H1 (cell line): ENCODE data around the gene RER1. TPM values are rescaled to one million over a fixed set of nuclear protein-coding genes. Genes with fewer than 3 reads are reported as not detected.

ENCODE experiments used
- CTCF ChIA-PET: fragments of 300-600 bp; sonication (Branson Sonifier 250); formaldehyde crosslinking; loops from one replicate; lab custom pipeline; 2021; ENCODE audit not compliant: partially characterized antibody; lab: Charles Lee
- POLR2A ChIA-PET: fragments of 300-600 bp; sonication (Branson Sonifier 250); formaldehyde crosslinking; loops from one replicate; lab custom pipeline; 2021; ENCODE audit warnings: inconsistent platforms; ENCODE audit not compliant: partially characterized antibody; lab: Charles Lee
- DNase-seq, 2 experiments: peaks; one replicate each; pipeline versions ENCODE4 v3.0.0 to v3.0.0-alpha.2; 2010 to 2022; ENCODE audit warnings: low spot score in 2 of 2, low read depth in 1 of 2, mixed read lengths in 1 of 2
- FAIRE-seq: peaks from 2 replicates; lab custom pipeline; 2011; peaks lifted over from hg19 to GRCh38; lab: Jason Lieb, UNC
- H2AFZ ChIP-seq: 2 replicates; pipeline ENCODE4 v1.8.1; 2012; ENCODE audit warnings: low read length, inconsistent platforms
- H2AK5ac ChIP-seq: 2 replicates; pipeline ENCODE4 v1.6.1; 2013; ENCODE audit warnings: low read depth, low read length
- H2BK120ac ChIP-seq: replicated peaks from 2 replicates; pipeline ENCODE3; 2013; ENCODE audit warnings: low read depth, low read length, inconsistent platforms
- H2BK12ac ChIP-seq: 2 replicates; pipeline ENCODE4 v1.6.1; 2013; ENCODE audit warnings: low read depth, low read length
- H2BK15ac ChIP-seq: 2 replicates; pipeline ENCODE4 v1.6.1; 2013; ENCODE audit warnings: low read length
- H2BK20ac ChIP-seq: 2 replicates; pipeline ENCODE4 v1.6.1; 2013; ENCODE audit warnings: low read length
- H2BK5ac ChIP-seq: 2 replicates; pipeline ENCODE4 v1.6.1; 2013; ENCODE audit warnings: low read depth, low read length
- H3K14ac ChIP-seq: 2 replicates; pipeline ENCODE4 v1.6.1; 2013; ENCODE audit warnings: inconsistent platforms; ENCODE audit not compliant: insufficient read length
- H3K18ac ChIP-seq: 2 replicates; pipeline ENCODE4 v1.6.1; 2013; ENCODE audit warnings: low read length; ENCODE audit errors: extremely low read depth
- H3K23ac ChIP-seq: 2 replicates; pipeline ENCODE4 v1.6.1; 2013; ENCODE audit warnings: inconsistent platforms; ENCODE audit not compliant: insufficient read length
- H3K23me2 ChIP-seq: 2 replicates; pipeline ENCODE4 v1.6.1; 2013; ENCODE audit warnings: low read depth, low read length
- H3K27ac ChIP-seq: 2 replicates; pipeline ENCODE4 v1.6.1; 2011; ENCODE audit warnings: low read depth, low read length, inconsistent platforms
- H3K27me3 ChIP-seq, 4 experiments: replicated peaks in 1 of 4; 1 replicate in 1 of 4; 2 replicates in 3 of 4; pipeline versions ENCODE4 v1.6.1 to v1.8.1; 2011 to 2013; ENCODE audit warnings: low read length in 3 of 4, mild to moderate bottlenecking in 3 of 4, inconsistent platforms in 2 of 4, mixed read lengths in 2 of 4, moderate library complexity in 1 of 4; ENCODE audit not compliant: control insufficient read depth in 3 of 4, insufficient read depth in 3 of 4; ENCODE audit errors: extremely low read depth in 1 of 4
- H3K36me3 ChIP-seq, 4 experiments: 2 replicates each; pipeline versions ENCODE4 v1.6.1 to v1.8.1; 2011 to 2013; ENCODE audit warnings: mild to moderate bottlenecking in 4 of 4, low read length in 3 of 4, moderate library complexity in 2 of 4, control low read depth in 1 of 4, inconsistent platforms in 1 of 4; ENCODE audit not compliant: insufficient read depth in 4 of 4, control insufficient read depth in 2 of 4
- H3K4ac ChIP-seq: replicated peaks from 2 replicates; pipeline ENCODE3; 2013; ENCODE audit warnings: low read length, low read depth, mixed read lengths, inconsistent platforms; ENCODE audit not compliant: insufficient read length
- H3K4me1 ChIP-seq, 4 experiments: replicated peaks in 1 of 4; 1 replicate in 1 of 4; 2 replicates in 3 of 4; pipeline versions ENCODE4 v1.6.1 to v1.8.1; 2011 to 2013; ENCODE audit warnings: low read length in 3 of 4, inconsistent platforms in 2 of 4, mixed read lengths in 1 of 4; ENCODE audit not compliant: insufficient read depth in 4 of 4, control insufficient read depth in 3 of 4
- H3K4me2 ChIP-seq, 2 experiments: 2 replicates each; pipeline versions ENCODE4 v1.6.1 to v1.8.1; 2011 to 2013; ENCODE audit warnings: low read depth in 2 of 2, low read length in 2 of 2, control low read depth in 1 of 2, inconsistent platforms in 1 of 2, mild to moderate bottlenecking in 1 of 2; ENCODE audit not compliant: insufficient read depth in 1 of 2
- H3K4me3 ChIP-seq, 4 experiments: fragments of 200-600, 300-600 bp in 1 of 4; sonication (generic), shearing (Covaris generic), sonication (Bioruptor Twin) in 1 of 4; 2 replicates each; pipeline versions ENCODE4 v1.5.1 to v1.8.1; 2011 to 2016; ENCODE audit warnings: low read length in 4 of 4, low read depth in 3 of 4, control low read depth in 2 of 4, inconsistent platforms in 2 of 4, mild to moderate bottlenecking in 2 of 4, mixed read lengths in 1 of 4, moderate library complexity in 1 of 4; ENCODE audit not compliant: insufficient read depth in 2 of 4; ENCODE audit errors: extremely low read depth in 1 of 4
- H3K56ac ChIP-seq: replicated peaks from 2 replicates; pipeline ENCODE3; 2013; ENCODE audit warnings: low read depth, mild to moderate bottlenecking, mixed read lengths, low read length, inconsistent platforms; ENCODE audit not compliant: insufficient read length
- H3K79me1 ChIP-seq: 2 replicates; pipeline ENCODE4 v1.6.1; 2013; ENCODE audit warnings: low read depth, low read length, control low read depth
- H3K79me2 ChIP-seq, 2 experiments: 2 replicates each; pipeline versions ENCODE4 v1.6.1 to v1.8.1; 2012 to 2013; ENCODE audit warnings: low read length in 2 of 2, mild to moderate bottlenecking in 2 of 2, inconsistent platforms in 1 of 2; ENCODE audit not compliant: insufficient read depth in 2 of 2, control insufficient read depth in 1 of 2
- H3K9ac ChIP-seq, 4 experiments: replicated peaks in 1 of 4; 1 replicate in 1 of 4; 2 replicates in 3 of 4; pipeline versions ENCODE4 v1.6.1 to v1.8.1; 2011 to 2013; ENCODE audit warnings: low read depth in 3 of 4, low read length in 3 of 4, control low read depth in 2 of 4, mild to moderate bottlenecking in 2 of 4, moderate library complexity in 2 of 4, inconsistent platforms in 1 of 4; ENCODE audit errors: extremely low read depth in 1 of 4
- H3K9me3 ChIP-seq, 2 experiments: 2 replicates each; pipeline versions ENCODE4 v1.6.1 to v1.8.1; 2012 to 2013; ENCODE audit warnings: mild to moderate bottlenecking in 2 of 2, moderate library complexity in 2 of 2, control low read depth in 1 of 2, inconsistent platforms in 1 of 2, low read depth in 1 of 2, low read length in 1 of 2, mixed read lengths in 1 of 2; ENCODE audit not compliant: insufficient read depth in 2 of 2
- H4K20me1 ChIP-seq, 2 experiments: replicated peaks in 1 of 2; 2 replicates each; pipeline versions ENCODE3 to v1.8.1; 2011 to 2013; ENCODE audit warnings: inconsistent platforms in 2 of 2, low read length in 2 of 2, mild to moderate bottlenecking in 1 of 2; ENCODE audit not compliant: insufficient read depth in 2 of 2, control insufficient read depth in 1 of 2
- H4K5ac ChIP-seq: 2 replicates; pipeline ENCODE4 v1.6.1; 2013; ENCODE audit warnings: low read length, low read depth, mixed read lengths, inconsistent platforms; ENCODE audit not compliant: insufficient read length
- H4K8ac ChIP-seq: 2 replicates; pipeline ENCODE4 v1.8.0; 2013; ENCODE audit warnings: mild to moderate bottlenecking, moderate library complexity, low read length, inconsistent platforms; ENCODE audit not compliant: insufficient read depth; ENCODE audit errors: extremely low read depth
- H4K91ac ChIP-seq: replicated peaks from 2 replicates; pipeline ENCODE3; 2013; ENCODE audit warnings: low read length, mixed read lengths, inconsistent platforms; ENCODE audit not compliant: insufficient read length
- ATF2 ChIP-seq: IDR thresholded peaks from 2 replicates; pipeline ENCODE4 v1.6.1; 2012; ENCODE audit warnings: low read length, inconsistent platforms
- JUN ChIP-seq: IDR thresholded peaks from 2 replicates; pipeline ENCODE4 v1.6.1; 2011; ENCODE audit warnings: low read depth, mild to moderate bottlenecking, improper control_type of control experiment, low read length
- RBBP5 ChIP-seq: IDR thresholded peaks from 2 replicates; pipeline ENCODE4 v1.7.1; 2012; ENCODE audit warnings: low read depth, mild to moderate bottlenecking, inconsistent platforms, low read length, moderate library complexity, borderline replicate concordance
- SIRT6 ChIP-seq: IDR thresholded peaks from one replicate; pipeline ENCODE4 v1.7.1; 2012; ENCODE audit warnings: low read length, inconsistent platforms
- YY1 ChIP-seq: IDR thresholded peaks from 2 replicates; pipeline ENCODE4 v1.6.1; 2011; ENCODE audit warnings: low read depth, mild to moderate bottlenecking, low read length
- WGBS, 2 experiments: shearing (Covaris generic) in 1 of 2; methylation state at CpG; one replicate each; pipeline versions ENCODE4 v1.1.6 to v1.1.7; 2013 to 2015; ENCODE audit warnings: low lambda C conversion rate in 2 of 2, mixed read lengths in 2 of 2, inconsistent platforms in 1 of 2, low coverage in 1 of 2, missing lambda C conversion rate in 1 of 2; ENCODE audit not compliant: insufficient replicate concordance in 2 of 2, insufficient coverage in 1 of 2, insufficient read length in 1 of 2; ENCODE audit errors: extremely low coverage in 1 of 2, missing lambda C conversion rate in 1 of 2; 5-methylcytosine and 5-hydroxymethylcytosine counted together
- polyA plus RNA-seq, 7 experiments: library from polyadenylated mRNA; depleted of rRNA in 3 of 7; stranded (reverse) in 5 of 7; unstranded in 2 of 7; fragments of >200 nt in 5 of 7; fragments of 200-250 nt in 2 of 7; gene quantifications; 1 replicate in 5 of 7; 2 replicates in 1 of 7; 4 replicates in 1 of 7; pipeline versions ENCODE4 v1.2.1 to v1.2.3, GENCODE V29; 2011 to 2013; ENCODE audit warnings: missing spikeins in 2 of 7, mixed read lengths in 2 of 7
- total RNA-seq: library from RNA; stranded (reverse); fragmentation: NEBNext Ultra II Directional; extraction: Animal tissue kit (Norgen Biotek cat#: 25700); gene quantifications from 2 replicates; pipeline ENCODE4 v1.2.1, GENCODE V29; 2021

Gene RER1
- total and polyA plus RNA-seq, 2 of the 8 experiments (the other 6 are each of a cell fraction or from before 2014, with no cell fraction given): 102 to 134 TPM

GRCh38 chr1:2416403-2416802 lies 24.8 kb downstream of the RER1 start:
- Histone ChIP-seq H3K14ac (no peak overlapping the region), H2BK12ac (no peak overlapping the region), H3K18ac (no peak overlapping the region), H3K4me2 (no peak overlapping the region), H3K4me3 (no peak overlapping the region), H4K91ac (no peak overlapping the region), H3K79me1 (no peaks in the 10 kb centered on the region), H2AK5ac (no peak overlapping the region), H2AFZ (no peak overlapping the region), H3K56ac (no peak overlapping the region), H3K9me3 (no peaks in the 10 kb centered on the region), H3K9ac (no peak overlapping the region), H3K23ac (no peak overlapping the region), H2BK5ac (no peak overlapping the region), H3K27me3 (peaks cover 0 to 2% (median 0%) of the 10 kb centered on the region in 4 experiments; a peak in 2 of 7 replicates), H3K36me3 (no peaks in the 10 kb centered on the region), H3K79me2 (peaks cover 0 to 6% of the 10 kb centered on the region in 2 experiments; a peak in 1 of 4 replicates), H4K5ac (no peak overlapping the region), H2BK120ac (no peak overlapping the region), H2BK15ac (no peak overlapping the region), H4K8ac (no peak overlapping the region; the same call in 1 of the 2 replicates), H3K23me2 (peaks cover 15% of the 10 kb centered on the region), H2BK20ac (no peak overlapping the region), H4K20me1 (peaks cover 0 to 4% of the 10 kb centered on the region in 2 experiments), H3K4me1 (peaks cover 0 to 14% (median 11%) of the 10 kb centered on the region in 4 experiments; a peak in 5 of 7 replicates), H3K27ac (no peak overlapping the region), H3K4ac (no peak overlapping the region)
- ChIA-PET CTCF (interaction anchor here (0.9 to 6.6 kb wide), 10 partner anchors 9 to 1008 kb away, joined by 3 to 48 read pairs (median 5); no protein-coding TSS in a partner anchor), POLR2A (interaction anchor here (0.8 to 1.3 kb wide), 2 partner anchors 8 to 110 kb away, joined by 3 read pairs; partner anchors contain the start of gene PANK4)
- WGBS, 2 experiments: 81% methylated on average over 8 of the region's 12 CpGs; no CpG with 5 or more reads in 1 of the 2 experiments
- DNase-seq (no peak), FAIRE-seq (no peak)
- TF ChIP-seq JUN (no peak), SIRT6 (no peak), RBBP5 (no peak), ATF2 (no peak), YY1 (no peak)
